Neural progenitor cell (in vitro differentiated cells): ENCODE results near the gene MYL3. TPM values are rescaled to one million over a fixed set of nuclear protein-coding genes. Genes with fewer than 3 reads are reported as not detected.
A peak's percentile ranks its signal among the peaks of the same experiment; 100 is the strongest.

Source experiments
- DNase-seq: peaks from one replicate; pipeline ENCODE4 v3.0.0-alpha.2; 2016; ENCODE audit warnings: low spot score
- H2AFZ ChIP-seq: fragments of 200-600 bp; sonication (generic); replicated peaks from 2 replicates; pipeline ENCODE4 v1.6.1; 2016; ENCODE audit warnings: antibody characterized with exemption
- H3F3A ChIP-seq: fragments of 200-600 bp; sonication (generic); 2 replicates; pipeline ENCODE4 v1.6.1; 2016; ENCODE audit warnings: antibody characterized with exemption, low read depth
- H3K27ac ChIP-seq: fragments of 200-600 bp; sonication (generic); 2 replicates; pipeline ENCODE4 v1.5.1; 2016; ENCODE audit warnings: mild to moderate bottlenecking
- H3K27me3 ChIP-seq: fragments of 200-600 bp; sonication (generic); 2 replicates; pipeline ENCODE4 v1.6.1; 2016; ENCODE audit warnings: mild to moderate bottlenecking, moderate library complexity
- H3K36me3 ChIP-seq: fragments of 200-600 bp; sonication (generic); 2 replicates; pipeline ENCODE4 v1.5.1; 2016
- H3K4me1 ChIP-seq: fragments of 200-600 bp; sonication (generic); 2 replicates; pipeline ENCODE4 v1.6.1; 2016; ENCODE audit warnings: mixed run types
- H3K4me2 ChIP-seq: fragments of 200-600 bp; sonication (generic); 2 replicates; pipeline ENCODE4 v1.6.1; 2016
- H3K4me3 ChIP-seq: fragments of 200-600 bp; sonication (generic); 2 replicates; pipeline ENCODE4 v1.5.1; 2016
- H3K79me2 ChIP-seq: fragments of 200-600 bp; sonication (generic); 2 replicates; pipeline ENCODE4 v1.6.1; 2016; ENCODE audit warnings: low read depth
- H3K9ac ChIP-seq: fragments of 200-600 bp; sonication (generic); 2 replicates; pipeline ENCODE4 v1.6.1; 2016
- H3K9me3 ChIP-seq: fragments of 200-600 bp; sonication (generic); 2 replicates; pipeline ENCODE4 v1.5.1; 2016; ENCODE audit warnings: low read depth
- H4K20me1 ChIP-seq: fragments of 200-600 bp; sonication (generic); 2 replicates; pipeline ENCODE4 v1.6.1; 2016; ENCODE audit warnings: low read depth
- H3K27ac Mint-ChIP-seq: 3 replicates; pipeline ENCODE4 v1.8.0; 2021; ENCODE audit warnings: mixed read lengths
- H3K27me3 Mint-ChIP-seq: 2 replicates; pipeline ENCODE4 v1.8.0; 2022; ENCODE audit warnings: low read depth, mild to moderate bottlenecking, inconsistent platforms, moderate library complexity, mixed read lengths; ENCODE audit not compliant: insufficient read depth
- H3K36me3 Mint-ChIP-seq: 3 replicates; pipeline ENCODE4 v1.8.0; 2021; ENCODE audit warnings: mixed read lengths
- H3K4me1 Mint-ChIP-seq: 3 replicates; pipeline ENCODE4 v1.8.0; 2021; ENCODE audit warnings: mixed read lengths
- H3K4me3 Mint-ChIP-seq: 3 replicates; pipeline ENCODE4 v1.8.0; 2021; ENCODE audit warnings: mild to moderate bottlenecking, moderate library complexity, mixed read lengths
- H3K9me3 Mint-ChIP-seq: 3 replicates; pipeline ENCODE4 v1.8.0; 2020; ENCODE audit warnings: mixed read lengths
- EZH2 ChIP-seq: fragments of 200-600 bp; sonication (generic); IDR thresholded peaks from 2 replicates; pipeline ENCODE4 v1.6.1; 2017; ENCODE audit warnings: antibody characterized with exemption, mild to moderate bottlenecking, moderate library complexity
- EZH2phosphoT487 ChIP-seq: fragments of 200-600 bp; sonication (generic); IDR thresholded peaks from 2 replicates; pipeline ENCODE4 v1.6.1; 2017; ENCODE audit warnings: antibody characterized with exemption
- total RNA-seq: library from RNA; depleted of rRNA; stranded (reverse); fragments of >200 nt; gene quantifications from 2 replicates; pipeline ENCODE4 v1.2.3, GENCODE V29; 2015; ENCODE audit warnings: low replicate concordance
- TF ChIP-seq, protein P1 (sequence below): fragments of 200-600 bp; sonication (generic); IDR thresholded peaks from 2 replicates; pipeline ENCODE4 v1.5.1; 2017; ENCODE audit warnings: antibody characterized with exemption, mild to moderate bottlenecking

MYL3 gene
- total RNA-seq, 1 donor from 2014 or later = not detected

- TF ChIP-seq, protein P1, sequence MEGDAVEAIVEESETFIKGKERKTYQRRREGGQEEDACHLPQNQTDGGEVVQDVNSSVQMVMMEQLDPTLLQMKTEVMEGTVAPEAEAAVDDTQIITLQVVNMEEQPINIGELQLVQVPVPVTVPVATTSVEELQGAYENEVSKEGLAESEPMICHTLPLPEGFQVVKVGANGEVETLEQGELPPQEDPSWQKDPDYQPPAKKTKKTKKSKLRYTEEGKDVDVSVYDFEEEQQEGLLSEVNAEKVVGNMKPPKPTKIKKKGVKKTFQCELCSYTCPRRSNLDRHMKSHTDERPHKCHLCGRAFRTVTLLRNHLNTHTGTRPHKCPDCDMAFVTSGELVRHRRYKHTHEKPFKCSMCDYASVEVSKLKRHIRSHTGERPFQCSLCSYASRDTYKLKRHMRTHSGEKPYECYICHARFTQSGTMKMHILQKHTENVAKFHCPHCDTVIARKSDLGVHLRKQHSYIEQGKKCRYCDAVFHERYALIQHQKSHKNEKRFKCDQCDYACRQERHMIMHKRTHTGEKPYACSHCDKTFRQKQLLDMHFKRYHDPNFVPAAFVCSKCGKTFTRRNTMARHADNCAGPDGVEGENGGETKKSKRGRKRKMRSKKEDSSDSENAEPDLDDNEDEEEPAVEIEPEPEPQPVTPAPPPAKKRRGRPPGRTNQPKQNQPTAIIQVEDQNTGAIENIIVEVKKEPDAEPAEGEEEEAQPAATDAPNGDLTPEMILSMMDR = no peak
- peak; percentile 71 for TF ChIP-seq EZH2
- peaks cover 23% of the 10 kb centered on the region for H3K4me1 Mint-ChIP-seq
- no peak overlapping the region for H3K27ac Mint-ChIP-seq
- no peaks in the 10 kb centered on the region for H3K9me3 Mint-ChIP-seq
- peaks cover 34% of the 10 kb centered on the region for H3K27me3 Mint-ChIP-seq
- peaks cover 19% of the 10 kb centered on the region for H3K4me1 ChIP-seq
- no peaks in the 10 kb centered on the region for H3K9me3 ChIP-seq
- DNase-seq = no peak
- H3F3A ChIP-seq = peaks cover 22% of the 10 kb centered on the region
- no peaks in the 10 kb centered on the region for H3K79me2 ChIP-seq
- H2AFZ ChIP-seq = peak overlapping the region; percentile 85
- H3K27me3 ChIP-seq = peaks cover 73% of the 10 kb centered on the region
- no peaks in the 10 kb centered on the region for H3K36me3 Mint-ChIP-seq
- no peak overlapping the region for H3K9ac ChIP-seq
- no peak overlapping the region for H3K27ac ChIP-seq
- H3K4me3 Mint-ChIP-seq = peak overlapping the region; percentile 73
- H4K20me1 ChIP-seq = peaks cover 37% of the 10 kb centered on the region
- no peaks in the 10 kb centered on the region for H3K36me3 ChIP-seq
- peak overlapping the region; percentile 58 for H3K4me3 ChIP-seq
- H3K4me2 ChIP-seq = peak overlapping the region; percentile 89
Observed at GRCh38 chr3:46880884-46881595, 17.8 kb upstream of the MYL3 start.

DNA sequence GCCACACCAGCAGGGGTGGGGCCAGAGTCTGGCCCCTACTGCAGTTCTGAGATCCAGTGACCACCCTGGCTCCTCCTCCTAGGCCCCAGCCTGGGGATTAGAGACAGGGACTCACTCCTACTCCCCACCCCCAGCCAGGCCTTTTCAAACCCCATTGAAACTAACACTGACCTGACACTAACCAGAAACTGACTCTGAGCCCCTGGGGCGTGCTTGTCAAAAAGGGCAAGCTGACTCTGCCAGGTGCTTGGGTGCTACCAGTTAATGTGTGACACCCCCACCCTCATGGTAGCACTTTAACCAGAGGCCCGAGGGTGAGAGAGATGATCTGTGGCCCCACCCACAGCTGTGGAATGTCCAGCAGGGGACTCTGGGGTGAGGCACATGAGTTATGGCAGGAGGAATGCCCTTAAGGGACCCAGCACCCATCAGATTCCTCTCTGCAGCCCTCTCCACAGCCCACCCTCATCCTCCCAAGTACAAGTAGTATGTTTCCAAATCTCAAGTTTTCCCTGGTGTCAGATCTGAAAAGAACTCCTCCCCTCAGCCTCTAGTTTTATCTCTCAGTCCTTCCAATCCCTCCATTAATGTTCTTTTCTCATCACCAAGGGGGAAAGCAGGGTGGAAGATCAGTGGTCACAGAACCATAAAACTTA lies 15.7 kb upstream of the MYL3 start:
- H3F3A ChIP-seq = peaks cover 22% of the 10 kb centered on the region
- Mint-ChIP-seq H3K27ac (no peak overlapping the region), H3K4me1 (peaks cover 25% of the 10 kb centered on the region), H3K36me3 (no peaks in the 10 kb centered on the region), H3K27me3 (peaks cover 19% of the 10 kb centered on the region), H3K9me3 (no peaks in the 10 kb centered on the region), H3K4me3 (no peak overlapping the region)
- peaks cover 26% of the 10 kb centered on the region for H4K20me1 ChIP-seq
- TF ChIP-seq EZH2phosphoT487 = no peak
- TF ChIP-seq, protein P1 = no peak
- TF ChIP-seq EZH2 = no peak
- H3K4me1 ChIP-seq = peaks cover 19% of the 10 kb centered on the region
- no peak overlapping the region for H3K27ac ChIP-seq
- DNase-seq = peak; percentile 84
- no peaks in the 10 kb centered on the region for H3K79me2 ChIP-seq
- H3K4me3 ChIP-seq = no peak overlapping the region
- no peaks in the 10 kb centered on the region for H3K36me3 ChIP-seq
- H2AFZ ChIP-seq = no peak overlapping the region
- no peaks in the 10 kb centered on the region for H3K9me3 ChIP-seq
- no peak overlapping the region for H3K9ac ChIP-seq
- H3K27me3 ChIP-seq = peaks cover 52% of the 10 kb centered on the region
- H3K4me2 ChIP-seq = peak overlapping the region; percentile 36

- no peak within 1 kb of the TSS for H2AFZ ChIP-seq
- peaks cover 19% of the 10 kb centered on the region for H3K27me3 Mint-ChIP-seq
- DNase-seq = no peak
- H3K9ac ChIP-seq = no peak within 1 kb of the TSS
- no peaks in the 10 kb centered on the region for H3K79me2 ChIP-seq
- no peaks in the 10 kb centered on the region for H3K9me3 Mint-ChIP-seq
- TF ChIP-seq EZH2 (no peak), EZH2phosphoT487 (no peak)
- TF ChIP-seq, protein P1 = no peak
- H3K27ac Mint-ChIP-seq = peak within 1 kb of the TSS; percentile 63
- no peak within 1 kb of the TSS for H3K27ac ChIP-seq
- H3K9me3 ChIP-seq = no peaks in the 10 kb centered on the region
- no peak within 1 kb of the TSS for H3K4me3 ChIP-seq
- H3K36me3 ChIP-seq = no peaks in the 10 kb centered on the region
- peaks cover 38% of the 10 kb centered on the region for H3K27me3 ChIP-seq
- peak within 1 kb of the TSS; percentile 36 for H3K4me2 ChIP-seq
- H3F3A ChIP-seq = peaks cover 18% of the 10 kb centered on the region
- H4K20me1 ChIP-seq = peaks cover 20% of the 10 kb centered on the region
- no peaks in the 10 kb centered on the region for H3K36me3 Mint-ChIP-seq
- peaks cover 26% of the 10 kb centered on the region for H3K4me1 Mint-ChIP-seq
- peaks cover 19% of the 10 kb centered on the region for H3K4me1 ChIP-seq
- H3K4me3 Mint-ChIP-seq = no peak within 1 kb of the TSS
Observed at GRCh38 chr3:46877406-46878125, 14.3 kb upstream of the MYL3 start, which contains the start of gene PTH1R. TSS of gene PTH1R (plus strand) at chr3:46877721. CDS start at chr3:46883560, 5,839 bp downstream.
